NCI-H2107 treated with DMSO at 0.1 percent for 48 hours (cell line): ENCODE measurements around the gene NTSR1.

Source experiments
- DNase-seq: peaks from one replicate; lab custom pipeline; 2025; ENCODE audit not compliant: unreplicated experiment; lab: John Stamatoyannopoulos, UW

Gene NTSR1

DNA sequence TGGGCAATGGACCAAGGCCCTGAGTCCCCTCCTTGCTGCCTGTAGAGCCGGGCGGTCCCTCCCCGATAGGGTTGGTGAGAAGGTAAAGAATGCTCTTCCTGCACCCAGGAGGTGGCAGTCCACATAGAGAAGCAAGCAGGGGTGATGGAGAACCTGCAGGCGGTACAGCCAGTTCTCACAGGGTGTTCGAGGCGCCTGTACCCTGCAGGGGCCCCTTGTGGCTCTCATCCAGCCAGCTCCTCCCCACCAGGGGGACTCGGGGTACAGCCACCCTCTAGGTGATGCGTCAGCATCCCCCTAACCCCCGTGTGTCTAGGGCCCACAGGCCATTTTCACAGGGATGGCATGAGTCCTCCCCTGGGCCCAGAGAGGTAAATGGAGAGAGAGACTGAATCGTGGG lies 103.1 kb downstream of the NTSR1 start:
- no peak for DNase-seq
